IPS-18c (cell line): Measurements from ENCODE around the gene PLA1A.
A peak's percentile ranks its signal among the peaks of the same experiment; 100 is the strongest.
"Not testable (repeated sequence)": the region's sequence is repeated elsewhere in the genome, so short reads cannot be mapped to it uniquely, and the experiment has no call there.

Source experiments
- H3K4me3 ChIP-seq: 2 replicates; pipeline ENCODE4 v1.7.0; 2013; ENCODE audit warnings: low read depth, mild to moderate bottlenecking, low read length, moderate library complexity; ENCODE audit not compliant: insufficient read depth
- H3K9me3 ChIP-seq: one replicate; pipeline ENCODE4 v1.6.1; 2013; ENCODE audit warnings: mild to moderate bottlenecking, low read length, moderate library complexity; ENCODE audit not compliant: control insufficient read depth, insufficient read depth

PLA1A gene

DNA sequence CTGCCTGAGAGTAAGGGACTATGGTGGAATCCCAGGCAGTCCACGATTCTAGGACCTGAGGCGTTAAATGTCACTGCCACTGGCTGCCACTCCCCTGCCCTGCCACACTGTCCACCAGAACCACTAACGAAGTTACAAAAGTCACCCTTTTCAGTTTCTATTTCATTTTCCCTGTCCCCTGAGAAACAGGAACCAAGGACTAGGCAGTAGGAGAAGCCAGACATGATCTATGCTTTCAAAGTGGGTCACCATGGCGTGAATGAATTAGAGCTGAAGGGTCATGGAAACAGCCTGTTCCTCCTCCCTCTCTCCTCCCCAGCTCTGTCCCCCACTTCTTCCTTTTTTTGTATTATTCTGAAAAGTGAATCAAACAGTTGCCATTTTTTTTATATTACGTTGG is 27.5 kb upstream of the PLA1A start:
- no peak overlapping the region for H3K4me3 ChIP-seq
- no peaks in the 10 kb centered on the region for H3K9me3 ChIP-seq

GRCh38 chr3:119571230-119571629 is 26.5 kb upstream of the PLA1A start:
- no peak overlapping the region for H3K4me3 ChIP-seq

GRCh38 chr3:119571688-119572087 is 26.0 kb upstream of the PLA1A start:
- H3K4me3 ChIP-seq = no peak overlapping the region

More at GRCh38 chr3:119571230-119571629, 26.5 kb upstream of the PLA1A start:
- H3K9me3 ChIP-seq = no peaks in the 10 kb centered on the region

GRCh38 chr3:119575507-119575906 is 22.2 kb upstream of the PLA1A start:
- Histone ChIP-seq H3K4me3 (no peak overlapping the region), H3K9me3 (no peaks in the 10 kb centered on the region)

More at GRCh38 chr3:119571688-119572087, 26.0 kb upstream of the PLA1A start:
- no peaks in the 10 kb centered on the region for H3K9me3 ChIP-seq

GRCh38 chr3:119579366-119580066 is 18.2 kb upstream of the PLA1A start, which contains the start of gene ADPRH:
Gene ADPRH, plus strand, starts transcription at chr3:119579492. Its CDS starts 2,678 bp downstream, at chr3:119582170.
- Histone ChIP-seq H3K9me3 (no peaks in the 10 kb centered on the region), H3K4me3 (peak within 1 kb of the TSS; percentile 80)

DNA sequence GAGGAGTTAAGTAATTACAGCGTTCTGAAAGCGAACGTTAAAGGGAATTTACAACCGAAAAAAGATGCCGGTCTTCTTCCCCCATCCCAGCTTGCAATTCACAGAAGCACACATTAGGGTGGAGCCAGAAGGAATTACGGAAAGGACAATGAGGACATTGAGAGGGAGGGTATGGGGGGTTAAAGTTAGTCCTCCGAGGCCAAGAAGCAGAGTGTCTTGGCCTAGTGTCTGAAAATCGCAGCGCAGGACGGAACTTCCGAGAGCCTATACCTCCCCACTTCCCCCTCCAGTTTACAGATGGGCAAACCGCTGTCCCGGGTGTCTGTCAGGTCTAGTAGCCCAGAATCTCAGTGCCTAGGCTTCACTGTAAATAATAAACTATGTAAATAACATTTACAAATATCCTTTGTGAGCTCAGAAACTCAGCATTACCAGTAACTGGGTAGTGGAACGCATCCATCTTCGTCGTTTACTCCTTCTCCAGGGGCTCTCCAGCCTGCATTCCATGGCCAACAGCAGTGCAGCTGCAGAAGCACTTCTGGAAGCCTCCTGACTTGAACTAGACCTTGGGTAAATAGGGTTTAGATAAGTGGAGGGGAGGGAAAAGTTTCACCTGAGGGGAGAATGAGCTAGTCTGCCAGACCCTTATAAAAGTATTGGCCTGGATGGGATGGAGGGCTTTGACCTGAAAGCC is 17.5 kb upstream of the PLA1A start:
- Histone ChIP-seq H3K9me3 (no peaks in the 10 kb centered on the region), H3K4me3 (peak overlapping the region; percentile 80)

- no peak overlapping the region for H3K4me3 ChIP-seq
- H3K9me3 ChIP-seq = no peaks in the 10 kb centered on the region
Measured at GRCh38 chr3:119582178-119582577, 15.5 kb upstream of the PLA1A start.

GRCh38 chr3:119585208-119585607 is 12.5 kb upstream of the PLA1A start:
- H3K9me3 ChIP-seq = no peaks in the 10 kb centered on the region
- H3K4me3 ChIP-seq = no peak overlapping the region

DNA sequence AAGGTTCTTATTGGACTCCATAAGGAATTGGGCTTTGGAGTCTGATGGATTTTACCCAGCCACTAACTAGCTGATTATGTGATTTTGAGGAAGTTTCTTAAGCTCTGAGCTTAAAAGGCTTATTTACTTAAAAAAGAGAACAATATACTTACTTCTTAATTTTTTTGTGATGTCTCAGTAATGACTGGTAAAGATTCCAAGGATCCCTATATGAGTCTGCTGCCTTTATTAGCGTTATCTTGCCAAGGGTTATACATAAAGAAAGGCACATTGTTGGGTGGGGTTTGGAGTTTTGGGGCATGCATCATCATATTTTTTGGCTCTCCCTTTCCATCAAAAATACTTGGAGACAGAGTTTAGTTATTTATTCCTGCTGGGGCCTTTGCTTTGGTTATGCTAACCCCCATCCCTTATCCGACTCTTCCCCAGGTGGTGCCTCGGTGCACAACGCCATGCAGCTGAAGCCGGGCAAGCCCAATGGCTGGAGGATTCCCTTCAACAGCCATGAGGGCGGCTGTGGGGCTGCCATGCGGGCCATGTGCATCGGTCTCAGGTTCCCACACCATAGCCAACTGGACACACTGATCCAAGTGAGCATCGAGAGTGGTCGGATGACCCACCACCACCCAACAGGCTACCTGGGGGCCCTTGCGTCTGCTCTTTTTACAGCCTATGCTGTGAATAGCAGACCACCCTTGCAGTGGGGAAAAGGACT is 11.7 kb upstream of the PLA1A start:
- H3K9me3 ChIP-seq = peaks cover 5% of the 10 kb centered on the region
- no peak overlapping the region for H3K4me3 ChIP-seq

DNA sequence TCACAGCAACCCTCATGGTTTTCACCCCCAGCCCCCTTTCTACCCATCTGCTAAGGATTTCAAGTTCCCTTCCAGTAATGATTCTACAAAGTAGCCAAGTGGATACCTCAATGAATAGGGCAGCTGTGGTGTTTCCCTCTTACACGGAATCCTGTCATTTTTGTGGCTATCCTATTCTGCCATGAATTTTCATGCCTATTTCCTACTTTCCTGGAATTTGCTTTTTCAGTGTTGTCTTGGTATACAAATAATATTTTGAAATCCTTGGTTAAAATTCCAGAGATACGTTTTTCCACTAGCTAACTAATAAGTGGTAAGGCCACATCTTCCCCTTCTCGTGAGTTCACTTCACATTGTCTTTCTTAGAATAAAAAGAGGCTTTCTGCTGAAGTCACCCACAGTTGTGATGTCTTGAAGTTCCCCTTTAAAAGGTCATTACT is 10.9 kb upstream of the PLA1A start:
- no peak overlapping the region for H3K4me3 ChIP-seq
- peaks cover 5% of the 10 kb centered on the region for H3K9me3 ChIP-seq

DNA sequence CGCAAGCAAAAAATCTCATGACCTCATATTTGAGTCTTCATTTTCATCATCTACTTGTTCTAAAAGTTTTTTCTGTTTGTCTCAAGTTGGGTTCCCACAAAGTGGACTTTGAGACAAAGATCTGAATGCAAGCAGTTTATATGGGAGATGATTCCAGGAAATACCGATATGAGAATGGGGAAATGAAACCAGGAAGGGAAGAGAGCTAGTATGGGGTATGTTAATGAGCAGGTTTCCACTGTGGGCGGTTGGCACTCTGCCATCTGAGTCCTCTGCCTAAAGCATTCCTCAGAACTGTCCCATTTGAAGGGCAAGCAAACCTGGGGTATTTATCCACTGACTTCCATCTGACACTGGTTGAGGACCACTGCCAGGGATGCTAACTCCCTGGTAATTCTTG is 9.6 kb upstream of the PLA1A start:
- H3K9me3 ChIP-seq = peaks cover 5% of the 10 kb centered on the region
- no peak overlapping the region for H3K4me3 ChIP-seq

DNA sequence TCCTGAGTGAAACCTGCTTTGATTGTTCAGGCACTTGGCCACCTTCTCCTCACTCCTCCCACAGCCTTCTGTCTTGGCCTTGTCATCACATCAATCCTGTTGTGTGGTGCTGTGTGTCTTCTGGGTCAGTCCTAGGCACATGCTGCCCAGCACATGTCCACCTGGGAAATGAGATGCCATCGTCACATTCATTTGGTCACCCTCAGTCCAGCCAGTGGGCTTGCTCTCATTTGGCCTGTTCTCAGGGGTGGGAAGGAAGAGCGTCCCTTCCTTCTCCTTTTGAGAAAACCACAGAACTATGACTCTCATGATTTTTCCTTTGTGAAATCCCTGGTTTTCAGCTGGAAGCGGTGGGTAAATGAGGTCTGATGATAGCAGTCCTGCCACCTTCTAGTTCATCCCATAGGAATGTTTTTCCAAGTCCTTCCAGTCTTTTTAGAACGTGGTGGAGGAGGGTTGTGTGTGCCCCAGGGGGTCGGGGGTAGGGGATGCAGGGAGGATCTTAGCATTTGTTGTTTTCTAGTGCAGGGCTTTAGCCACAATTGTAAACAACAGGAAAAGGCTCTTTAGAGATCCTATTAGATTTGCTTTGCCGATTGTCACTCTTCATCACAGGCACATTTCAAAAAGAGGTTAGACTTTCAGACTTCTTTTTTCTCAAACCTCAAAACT is 8.4 kb upstream of the PLA1A start:
- Histone ChIP-seq H3K4me3 (no peak overlapping the region), H3K9me3 (peaks cover 5% of the 10 kb centered on the region)

- no peak overlapping the region for H3K4me3 ChIP-seq
- peaks cover 5% of the 10 kb centered on the region for H3K9me3 ChIP-seq
Measured at GRCh38 chr3:119590706-119591105, 7.0 kb upstream of the PLA1A start.

- Histone ChIP-seq H3K4me3 (no peak overlapping the region), H3K9me3 (peaks cover 5% of the 10 kb centered on the region)
Measured at GRCh38 chr3:119592861-119593260, 4.8 kb upstream of the PLA1A start.

DNA sequence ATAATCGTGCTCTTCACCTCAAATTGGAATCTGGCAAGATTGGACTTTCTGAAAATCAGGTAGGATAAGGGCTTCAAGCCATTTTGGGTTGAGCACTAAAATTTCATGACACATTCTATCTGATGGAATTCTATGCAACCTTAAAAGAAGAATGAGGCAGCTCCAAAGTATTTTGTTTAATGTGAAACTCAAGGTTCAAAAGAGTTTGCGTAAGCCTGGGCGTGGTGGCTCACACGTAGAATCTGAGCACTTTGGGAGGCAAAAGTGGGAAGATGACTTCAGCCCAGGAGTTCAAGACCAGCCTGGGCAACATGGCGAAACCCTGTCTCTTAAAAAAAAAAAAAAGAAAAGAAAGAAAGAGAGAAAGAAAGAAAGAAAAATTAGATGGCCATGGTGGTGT is 3.6 kb upstream of the PLA1A start:
- peaks cover 5% of the 10 kb centered on the region for H3K9me3 ChIP-seq
- no peak overlapping the region for H3K4me3 ChIP-seq

DNA sequence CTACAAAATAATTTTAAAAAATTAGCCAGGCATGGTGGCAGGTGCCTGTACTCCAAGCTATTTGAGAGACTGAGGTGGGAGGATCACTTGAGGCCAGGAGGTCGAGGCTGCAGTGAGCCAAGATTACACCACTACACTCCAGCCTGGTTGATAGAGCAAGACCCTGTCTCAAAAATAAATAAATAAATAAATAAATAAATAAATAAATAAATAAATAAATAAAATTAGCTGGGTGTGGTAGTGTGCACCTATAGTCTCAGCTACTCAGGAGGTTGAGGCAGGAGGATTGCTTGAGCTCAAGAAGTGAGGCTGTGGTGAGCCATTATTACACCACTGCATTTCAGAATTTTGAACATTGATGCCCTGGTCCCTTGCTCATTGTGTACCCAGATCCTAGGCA is 2.8 kb upstream of the PLA1A start:
- not testable (repeated sequence) for H3K9me3 ChIP-seq, H3K4me3 ChIP-seq

DNA sequence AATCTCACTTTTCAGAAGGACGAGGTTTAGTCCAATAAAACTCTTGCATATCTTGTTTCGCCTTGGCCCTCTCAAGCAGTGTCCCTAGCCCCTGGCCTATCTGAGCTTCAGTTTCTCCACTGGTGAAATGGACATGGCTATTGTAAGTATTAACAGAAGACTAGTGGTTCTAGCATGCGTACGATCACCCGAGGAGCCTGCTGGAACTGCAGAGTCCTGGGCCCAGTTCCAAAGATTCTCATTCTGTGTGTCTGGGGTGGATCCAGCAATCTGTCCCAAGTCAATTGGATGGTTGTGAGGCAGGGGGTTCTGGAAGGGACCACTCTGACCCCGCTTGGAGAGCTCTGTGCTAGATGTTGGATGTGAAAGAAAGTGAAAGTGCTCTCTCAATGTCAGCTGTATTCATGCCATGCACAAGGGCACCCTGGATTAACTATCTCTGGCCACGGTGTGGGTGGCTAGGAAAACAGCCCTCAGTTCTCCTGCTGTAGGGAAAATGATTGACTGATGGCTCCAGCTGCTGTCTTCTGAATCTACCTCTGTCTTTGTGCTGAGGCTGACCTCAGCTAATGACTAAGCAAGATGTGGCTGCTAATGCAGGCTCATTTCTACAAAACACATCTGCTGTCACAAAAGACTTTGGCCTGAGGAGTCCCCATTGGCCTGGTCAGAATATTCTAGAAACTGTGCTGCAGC is 1.9 kb upstream of the PLA1A start:
- no peak overlapping the region for H3K4me3 ChIP-seq
- H3K9me3 ChIP-seq = peaks cover 1% of the 10 kb centered on the region
